ENCODE results near the gene RFX8.

GRCh38 chr2:101442667-101443061, 32.2 kb downstream of the RFX8 start:
- no peak for TF ChIP-seq POLR2A (IDR thresholded peaks at IDR 0.05)
- no peak for TF ChIP-seq CTCF (IDR thresholded peaks at IDR 0.05)
- TF ChIP-seq EP300 (IDR thresholded peaks at IDR 0.05): no peak

All from tibial nerve (tissue), 4 donors.